ENCODE measurements around the gene MICAL2. TPM values are rescaled to one million over a fixed set of nuclear protein-coding genes. Genes with fewer than 3 reads are reported as not detected.

The MICAL2 gene
- total RNA-seq, 1 experiment from 2014 or later = 247 TPM

DNA sequence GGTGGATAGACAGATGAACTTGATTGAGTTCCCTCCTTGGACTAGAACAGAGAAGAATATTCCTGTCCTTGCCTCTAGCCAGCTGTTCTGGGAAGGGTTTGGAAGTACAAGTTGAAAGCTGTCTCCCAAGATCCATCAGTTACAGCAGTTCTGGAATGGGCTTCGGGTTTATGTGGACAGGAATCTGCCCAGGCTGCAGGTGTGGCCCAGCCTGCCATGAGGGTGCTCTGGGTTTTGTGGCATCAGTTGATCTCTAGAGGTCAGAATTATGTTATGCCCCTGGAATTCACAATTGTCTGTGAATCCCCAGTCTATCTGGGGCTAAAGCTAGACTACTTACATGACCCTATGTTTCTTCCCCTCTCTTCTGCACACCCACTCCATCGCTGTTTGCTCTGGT, 4.9 kb upstream of the MICAL2 start:
- Mint-ChIP-seq H3K36me3 (ENCODE audit: insufficient read depth, unreplicated experiment) (peaks cover 9% of the 10 kb centered on the region), H3K27me3 (ENCODE audit: insufficient read depth, unreplicated experiment) (no peaks in the 10 kb centered on the region), H3K4me3 (ENCODE audit: unreplicated experiment) (no peak overlapping the region), H3K4me1 (ENCODE audit: low read depth, unreplicated experiment) (peaks cover 42% of the 10 kb centered on the region), H3K27ac (ENCODE audit: unreplicated experiment) (no peak overlapping the region), H3K9me3 (ENCODE audit: unreplicated experiment) (no peaks in the 10 kb centered on the region)
- TF ChIP-seq, protein P1, sequence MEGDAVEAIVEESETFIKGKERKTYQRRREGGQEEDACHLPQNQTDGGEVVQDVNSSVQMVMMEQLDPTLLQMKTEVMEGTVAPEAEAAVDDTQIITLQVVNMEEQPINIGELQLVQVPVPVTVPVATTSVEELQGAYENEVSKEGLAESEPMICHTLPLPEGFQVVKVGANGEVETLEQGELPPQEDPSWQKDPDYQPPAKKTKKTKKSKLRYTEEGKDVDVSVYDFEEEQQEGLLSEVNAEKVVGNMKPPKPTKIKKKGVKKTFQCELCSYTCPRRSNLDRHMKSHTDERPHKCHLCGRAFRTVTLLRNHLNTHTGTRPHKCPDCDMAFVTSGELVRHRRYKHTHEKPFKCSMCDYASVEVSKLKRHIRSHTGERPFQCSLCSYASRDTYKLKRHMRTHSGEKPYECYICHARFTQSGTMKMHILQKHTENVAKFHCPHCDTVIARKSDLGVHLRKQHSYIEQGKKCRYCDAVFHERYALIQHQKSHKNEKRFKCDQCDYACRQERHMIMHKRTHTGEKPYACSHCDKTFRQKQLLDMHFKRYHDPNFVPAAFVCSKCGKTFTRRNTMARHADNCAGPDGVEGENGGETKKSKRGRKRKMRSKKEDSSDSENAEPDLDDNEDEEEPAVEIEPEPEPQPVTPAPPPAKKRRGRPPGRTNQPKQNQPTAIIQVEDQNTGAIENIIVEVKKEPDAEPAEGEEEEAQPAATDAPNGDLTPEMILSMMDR (IDR thresholded peaks at IDR 0.05; ENCODE audit: insufficient read depth in 1 of 2, low read depth in 1 of 2, low read length in 1 of 2, severe bottlenecking in 1 of 2, unreplicated experiment in 1 of 2) = no peak
- CTCF ChIA-PET = no interaction called here
- H3K9me3 ChIP-seq = no peaks in the 10 kb centered on the region
- intact Hi-C loops (cut with micrococcal nuclease; ENCODE audit: unreplicated experiment) = no loop called here
- H3K36me3 ChIP-seq (ENCODE audit: control insufficient read depth, insufficient read depth, low read length) = no peaks in the 10 kb centered on the region
- no peak overlapping the region for H3K4me3 ChIP-seq (ENCODE audit: low read depth, low read length)
- no peaks in the 10 kb centered on the region for H3K27me3 ChIP-seq (replicated peaks; ENCODE audit: control insufficient read depth, insufficient read depth, low read length)
- POLR2A ChIA-PET = no interaction called here
- H3K4me1 ChIP-seq = peaks cover 23% of the 10 kb centered on the region
- BruUV-seq (replicated peaks) = no TSS peak
- no peak for DNase-seq

DNA sequence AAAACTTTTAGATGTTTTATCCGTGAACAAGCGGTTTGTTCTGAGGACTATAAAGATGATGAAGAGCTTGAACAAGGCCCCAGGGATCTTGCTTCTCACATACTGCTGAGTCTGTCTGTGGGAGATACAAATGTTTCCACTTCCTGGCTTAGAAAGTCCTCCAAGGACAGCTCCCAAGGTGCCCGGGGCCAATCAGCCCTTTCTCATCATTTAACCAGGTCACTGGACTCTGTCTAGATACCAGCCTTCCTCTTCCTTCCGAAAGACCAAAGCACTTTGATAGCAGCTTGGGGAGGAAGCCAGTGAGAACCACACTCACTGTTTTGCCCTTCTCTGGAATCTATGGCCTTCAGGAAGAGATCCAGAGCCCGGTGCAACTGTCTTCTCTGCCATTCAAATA, 4.3 kb upstream of the MICAL2 start:
- CTCF ChIA-PET = no interaction called here
- H3K36me3 Mint-ChIP-seq (ENCODE audit: insufficient read depth, unreplicated experiment) = peaks cover 9% of the 10 kb centered on the region
- no peaks in the 10 kb centered on the region for H3K27me3 Mint-ChIP-seq (ENCODE audit: insufficient read depth, unreplicated experiment)
- Histone ChIP-seq H3K36me3 (ENCODE audit: control insufficient read depth, insufficient read depth, low read length) (no peaks in the 10 kb centered on the region), H3K9me3 (no peaks in the 10 kb centered on the region), H3K4me3 (ENCODE audit: low read depth, low read length) (no peak overlapping the region), H3K27me3 (replicated peaks; ENCODE audit: control insufficient read depth, insufficient read depth, low read length) (no peaks in the 10 kb centered on the region), H3K4me1 (peaks cover 23% of the 10 kb centered on the region)
- BruUV-seq (replicated peaks) = no TSS peak
- TF ChIP-seq, protein P1 (IDR thresholded peaks at IDR 0.05; ENCODE audit: insufficient read depth in 1 of 2, low read depth in 1 of 2, low read length in 1 of 2, severe bottlenecking in 1 of 2, unreplicated experiment in 1 of 2) = no peak
- H3K27ac Mint-ChIP-seq (ENCODE audit: unreplicated experiment) = no peak overlapping the region
- no peak for DNase-seq
- no peak overlapping the region for H3K4me3 Mint-ChIP-seq (ENCODE audit: unreplicated experiment)
- POLR2A ChIA-PET = no interaction called here
- peaks cover 40% of the 10 kb centered on the region for H3K4me1 Mint-ChIP-seq (ENCODE audit: low read depth, unreplicated experiment)
- H3K9me3 Mint-ChIP-seq (ENCODE audit: unreplicated experiment) = no peaks in the 10 kb centered on the region
- intact Hi-C loops (cut with micrococcal nuclease; ENCODE audit: unreplicated experiment) = no loop called here

DNA sequence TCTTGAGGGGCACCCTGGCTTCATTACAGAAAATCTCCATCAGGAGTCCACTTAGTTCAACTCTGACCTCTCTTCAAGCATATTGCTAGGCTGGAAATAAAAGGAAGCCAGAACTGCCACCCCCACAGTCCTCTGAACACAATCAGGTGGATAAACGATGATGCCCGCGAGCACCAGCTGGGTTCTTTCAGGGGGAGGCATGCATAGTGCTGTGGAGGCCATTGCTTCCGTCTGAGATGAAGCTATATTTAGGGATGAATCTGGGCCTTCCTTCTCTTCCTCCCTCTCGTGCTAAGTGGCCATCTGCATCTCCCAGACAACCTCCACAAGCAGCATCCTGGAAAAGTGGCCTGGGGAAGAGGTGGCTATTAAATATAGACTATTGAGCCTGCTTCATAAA, 3.9 kb upstream of the MICAL2 start:
- POLR2A ChIA-PET = no interaction called here
- CTCF ChIA-PET = no interaction called here
- no peak overlapping the region for H3K4me3 ChIP-seq (ENCODE audit: low read depth, low read length)
- Mint-ChIP-seq H3K4me3 (ENCODE audit: unreplicated experiment) (no peak overlapping the region), H3K27me3 (ENCODE audit: insufficient read depth, unreplicated experiment) (no peaks in the 10 kb centered on the region), H3K9me3 (ENCODE audit: unreplicated experiment) (no peaks in the 10 kb centered on the region), H3K27ac (ENCODE audit: unreplicated experiment) (no peak overlapping the region), H3K4me1 (ENCODE audit: low read depth, unreplicated experiment) (peaks cover 36% of the 10 kb centered on the region), H3K36me3 (ENCODE audit: insufficient read depth, unreplicated experiment) (peaks cover 9% of the 10 kb centered on the region)
- H3K4me1 ChIP-seq = peaks cover 23% of the 10 kb centered on the region
- no TSS peak for BruUV-seq (replicated peaks)
- TF ChIP-seq, protein P1 (IDR thresholded peaks at IDR 0.05; ENCODE audit: insufficient read depth in 1 of 2, low read depth in 1 of 2, low read length in 1 of 2, severe bottlenecking in 1 of 2, unreplicated experiment in 1 of 2) = no peak
- no peaks in the 10 kb centered on the region for H3K36me3 ChIP-seq (ENCODE audit: control insufficient read depth, insufficient read depth, low read length)
- no peak for DNase-seq
- intact Hi-C loops (cut with micrococcal nuclease; ENCODE audit: unreplicated experiment) = no loop called here
- no peaks in the 10 kb centered on the region for H3K27me3 ChIP-seq (replicated peaks; ENCODE audit: control insufficient read depth, insufficient read depth, low read length)
- H3K9me3 ChIP-seq = no peaks in the 10 kb centered on the region

Measured in Caco-2 (cell line).